A549 (cell line): ENCODE data around the gene OBSL1.

Source experiments
- CHD2 ChIP-seq: fragments of 150-350 bp; IDR thresholded peaks from 2 replicates; pipeline ENCODE4 v1.6.1; 2014; ENCODE audit warnings: low read length; ENCODE audit not compliant: partially characterized antibody
- TF ChIP-seq, protein P1 (sequence below): fragments of >200 bp; sonication (Bioruptor Twin); formaldehyde crosslinking; IDR thresholded peaks from 3 replicates; pipeline ENCODE4 v1.5.1; 2016

DNA sequence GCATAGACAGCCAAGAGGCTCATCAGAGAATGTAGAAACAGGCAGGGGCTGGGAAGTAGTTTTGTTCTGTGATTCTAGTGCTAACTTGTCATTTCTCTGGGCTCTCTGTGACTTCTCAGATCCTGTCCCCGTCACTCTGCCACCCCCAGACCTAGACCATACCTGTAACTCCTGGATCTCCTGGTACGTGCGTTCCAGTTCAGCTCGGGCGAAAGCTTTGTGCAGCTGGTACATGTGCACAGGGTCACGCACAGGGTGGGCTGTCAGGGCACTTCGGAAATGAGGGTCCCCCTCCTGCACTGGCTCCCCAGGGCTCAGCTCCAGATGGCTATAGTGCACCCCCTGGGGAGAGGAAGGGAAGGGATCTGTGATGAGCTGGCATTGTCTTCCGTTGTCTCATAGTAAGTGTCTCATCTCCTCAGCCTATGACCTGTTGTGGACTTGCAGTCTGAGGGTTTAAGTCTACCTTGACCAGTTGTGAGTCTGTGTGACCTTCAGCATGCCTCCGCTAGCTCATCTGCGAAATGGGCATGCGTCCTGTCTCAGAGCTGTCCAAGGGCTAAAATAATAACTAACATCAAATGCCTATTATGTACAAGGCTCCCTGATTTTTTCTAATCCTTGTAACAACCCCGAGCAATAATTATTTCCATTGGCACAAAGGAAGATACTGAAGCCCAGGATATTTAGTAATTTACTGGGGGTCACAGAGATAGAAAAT, 30.4 kb downstream of the OBSL1 start:
- TF ChIP-seq, protein P1, sequence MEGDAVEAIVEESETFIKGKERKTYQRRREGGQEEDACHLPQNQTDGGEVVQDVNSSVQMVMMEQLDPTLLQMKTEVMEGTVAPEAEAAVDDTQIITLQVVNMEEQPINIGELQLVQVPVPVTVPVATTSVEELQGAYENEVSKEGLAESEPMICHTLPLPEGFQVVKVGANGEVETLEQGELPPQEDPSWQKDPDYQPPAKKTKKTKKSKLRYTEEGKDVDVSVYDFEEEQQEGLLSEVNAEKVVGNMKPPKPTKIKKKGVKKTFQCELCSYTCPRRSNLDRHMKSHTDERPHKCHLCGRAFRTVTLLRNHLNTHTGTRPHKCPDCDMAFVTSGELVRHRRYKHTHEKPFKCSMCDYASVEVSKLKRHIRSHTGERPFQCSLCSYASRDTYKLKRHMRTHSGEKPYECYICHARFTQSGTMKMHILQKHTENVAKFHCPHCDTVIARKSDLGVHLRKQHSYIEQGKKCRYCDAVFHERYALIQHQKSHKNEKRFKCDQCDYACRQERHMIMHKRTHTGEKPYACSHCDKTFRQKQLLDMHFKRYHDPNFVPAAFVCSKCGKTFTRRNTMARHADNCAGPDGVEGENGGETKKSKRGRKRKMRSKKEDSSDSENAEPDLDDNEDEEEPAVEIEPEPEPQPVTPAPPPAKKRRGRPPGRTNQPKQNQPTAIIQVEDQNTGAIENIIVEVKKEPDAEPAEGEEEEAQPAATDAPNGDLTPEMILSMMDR, result no peak
- no peak for TF ChIP-seq CHD2
